Dermis lymphatic vessel endothelial cell (primary cell): Measurements from ENCODE around the gene TLE4. TPM values are rescaled to one million over a fixed set of nuclear protein-coding genes. Genes with fewer than 3 reads are reported as not detected.

Source experiments
- total RNA-seq: library from RNA; depleted of rRNA; stranded (reverse); fragments of >200 nt; gene quantifications from 2 replicates; pipeline ENCODE4 v1.2.1, GENCODE V29; 2014

Gene TLE4
- 14.3 and 17.4 TPM in 2 replicates for total RNA-seq

GRCh38 chr9:79571309-79572031, at the start of gene TLE4:
TSS of gene TLE4 (plus strand) at chr9:79571965. CDS start at chr9:79572791, 826 bp downstream.

